ENCODE data around the gene TNF. TPM values are rescaled to one million over a fixed set of nuclear protein-coding genes. Genes with fewer than 3 reads are reported as not detected.

The TNF gene
- total RNA-seq, 1 donor from 2014 or later, result not detected

GRCh38 chr6:31541658-31542521, 33.5 kb upstream of the TNF start, which contains the start of gene DDX39B:
TSS of gene DDX39B (minus strand) at chr6:31542003. CDS start at chr6:31540532, 1,471 bp downstream.
- TF ChIP-seq CTCF (IDR thresholded peaks at IDR 0.05; ENCODE audit: unreplicated experiment), result no peak
- H3K9me3 Mint-ChIP-seq (ENCODE audit: unreplicated experiment), result no peaks in the 10 kb centered on the region
- DNase-seq (ENCODE audit: low spot score), result peak; percentile 80
- H3K4me3 Mint-ChIP-seq (ENCODE audit: unreplicated experiment), result peak within 1 kb of the TSS; percentile 99
- peaks cover 10% of the 10 kb centered on the region for H3K27me3 Mint-ChIP-seq (ENCODE audit: unreplicated experiment)
- peak within 1 kb of the TSS; percentile 100 for H3K27ac Mint-ChIP-seq (ENCODE audit: unreplicated experiment)
- peaks cover 34% of the 10 kb centered on the region for H3K4me1 Mint-ChIP-seq (ENCODE audit: unreplicated experiment)
- H3K36me3 Mint-ChIP-seq (ENCODE audit: low read depth, unreplicated experiment), result peaks cover 27% of the 10 kb centered on the region

GRCh38 chr6:31543639-31544038, 31.7 kb upstream of the TNF start:
- Mint-ChIP-seq H3K27ac (ENCODE audit: unreplicated experiment) (no peak overlapping the region), H3K27me3 (ENCODE audit: unreplicated experiment) (peaks cover 10% of the 10 kb centered on the region), H3K4me3 (ENCODE audit: unreplicated experiment) (no peak overlapping the region), H3K9me3 (ENCODE audit: unreplicated experiment) (no peaks in the 10 kb centered on the region), H3K4me1 (ENCODE audit: unreplicated experiment) (peaks cover 31% of the 10 kb centered on the region), H3K36me3 (ENCODE audit: low read depth, unreplicated experiment) (peaks cover 21% of the 10 kb centered on the region)
- TF ChIP-seq CTCF (IDR thresholded peaks at IDR 0.05; ENCODE audit: unreplicated experiment), result no peak
- no peak for DNase-seq (ENCODE audit: low spot score)

- no peak overlapping the region for H3K4me3 Mint-ChIP-seq (ENCODE audit: unreplicated experiment)
- H3K9me3 Mint-ChIP-seq (ENCODE audit: unreplicated experiment), result no peaks in the 10 kb centered on the region
- H3K36me3 Mint-ChIP-seq (ENCODE audit: low read depth, unreplicated experiment), result peaks cover 12% of the 10 kb centered on the region
- TF ChIP-seq CTCF (IDR thresholded peaks at IDR 0.05; ENCODE audit: unreplicated experiment), result no peak
- peaks cover 7% of the 10 kb centered on the region for H3K27me3 Mint-ChIP-seq (ENCODE audit: unreplicated experiment)
- peaks cover 21% of the 10 kb centered on the region for H3K4me1 Mint-ChIP-seq (ENCODE audit: unreplicated experiment)
- no peak for DNase-seq (ENCODE audit: low spot score)
- H3K27ac Mint-ChIP-seq (ENCODE audit: unreplicated experiment), result no peak overlapping the region
Measured at GRCh38 chr6:31544676-31545075, 30.7 kb upstream of the TNF start.

GRCh38 chr6:31545291-31545690, 30.1 kb upstream of the TNF start:
- H3K4me1 Mint-ChIP-seq (ENCODE audit: unreplicated experiment), result peaks cover 16% of the 10 kb centered on the region
- H3K4me3 Mint-ChIP-seq (ENCODE audit: unreplicated experiment), result peak overlapping the region; percentile 49
- TF ChIP-seq CTCF (IDR thresholded peaks at IDR 0.05; ENCODE audit: unreplicated experiment), result no peak

GRCh38 chr6:31546339-31546957, 28.9 kb upstream of the TNF start, which contains the start of gene ATP6V1G2:
TSS of gene ATP6V1G2 (minus strand) at chr6:31546608. CDS start at chr6:31546559, 49 bp downstream.
- Mint-ChIP-seq H3K27ac (ENCODE audit: unreplicated experiment) (peak within 1 kb of the TSS; percentile 87), H3K4me1 (ENCODE audit: unreplicated experiment) (peaks cover 10% of the 10 kb centered on the region), H3K9me3 (ENCODE audit: unreplicated experiment) (no peaks in the 10 kb centered on the region), H3K36me3 (ENCODE audit: low read depth, unreplicated experiment) (no peaks in the 10 kb centered on the region), H3K27me3 (ENCODE audit: unreplicated experiment) (peaks cover 2% of the 10 kb centered on the region), H3K4me3 (ENCODE audit: unreplicated experiment) (peak within 1 kb of the TSS; percentile 85)
- peak; percentile 87 for DNase-seq (ENCODE audit: low spot score)
- peak; percentile 67 for TF ChIP-seq CTCF (IDR thresholded peaks at IDR 0.05; ENCODE audit: unreplicated experiment)

More at GRCh38 chr6:31545291-31545690, 30.1 kb upstream of the TNF start:
- Mint-ChIP-seq H3K9me3 (ENCODE audit: unreplicated experiment) (no peaks in the 10 kb centered on the region), H3K27ac (ENCODE audit: unreplicated experiment) (no peak overlapping the region), H3K36me3 (ENCODE audit: low read depth, unreplicated experiment) (peaks cover 6% of the 10 kb centered on the region), H3K27me3 (ENCODE audit: unreplicated experiment) (peaks cover 4% of the 10 kb centered on the region)
- no peak for DNase-seq (ENCODE audit: low spot score)
